ENCODE results near the gene NSF.

DNA sequence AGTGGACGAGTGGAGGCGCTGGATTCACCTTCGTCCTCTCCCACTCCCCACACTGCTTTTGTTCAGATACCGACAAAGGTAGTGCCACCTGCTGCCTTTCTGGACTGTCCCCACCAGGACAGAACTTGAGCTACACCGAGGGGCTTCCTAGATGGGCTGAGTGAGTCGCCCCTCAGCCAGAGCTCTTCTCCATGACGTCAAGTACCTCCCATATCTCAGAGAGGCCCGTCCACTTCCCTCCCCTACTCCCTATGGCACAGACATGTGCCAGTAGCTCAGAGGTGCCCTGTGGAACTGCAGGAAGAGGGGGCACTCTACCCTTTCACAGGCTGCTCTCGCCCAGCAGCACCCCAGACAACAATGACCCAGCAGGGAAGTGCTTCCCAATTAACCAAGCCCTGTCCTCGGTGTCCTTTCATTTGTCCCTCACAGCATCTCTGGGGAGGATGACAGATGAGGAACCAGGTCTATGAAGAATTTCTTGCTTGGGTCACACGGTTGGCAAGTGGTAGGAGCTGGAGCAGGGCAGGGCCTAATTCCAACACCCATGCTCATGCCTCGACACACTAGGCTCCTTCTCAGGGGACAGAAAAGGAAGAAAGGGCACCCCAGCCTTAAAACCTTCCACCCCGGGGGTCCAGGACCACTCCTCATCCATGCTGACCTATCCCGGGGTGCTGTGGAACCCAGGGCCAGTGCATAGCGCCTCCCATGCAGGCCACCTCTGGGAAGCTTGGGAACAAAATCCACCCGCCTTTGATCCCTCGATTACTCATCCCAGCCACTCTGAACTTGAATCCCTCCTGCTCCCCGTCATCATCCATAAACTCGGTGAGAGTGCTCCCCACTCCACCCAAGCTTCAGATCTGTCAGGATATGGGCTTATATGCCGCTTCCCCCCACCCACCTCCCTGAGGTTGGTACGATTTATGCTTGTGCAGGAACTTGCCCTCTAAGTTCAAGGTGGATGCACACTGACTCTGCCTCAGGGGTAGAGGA, 176.3 kb downstream of the NSF start:
- TF ChIP-seq POLR2A (IDR thresholded peaks at IDR 0.05; ENCODE audit: low read depth, low read length) (no peak), RAD21 (IDR thresholded peaks at IDR 0.05; ENCODE audit: insufficient read depth, low read depth, low read length) (no peak)
- TF ChIP-seq, protein P1, sequence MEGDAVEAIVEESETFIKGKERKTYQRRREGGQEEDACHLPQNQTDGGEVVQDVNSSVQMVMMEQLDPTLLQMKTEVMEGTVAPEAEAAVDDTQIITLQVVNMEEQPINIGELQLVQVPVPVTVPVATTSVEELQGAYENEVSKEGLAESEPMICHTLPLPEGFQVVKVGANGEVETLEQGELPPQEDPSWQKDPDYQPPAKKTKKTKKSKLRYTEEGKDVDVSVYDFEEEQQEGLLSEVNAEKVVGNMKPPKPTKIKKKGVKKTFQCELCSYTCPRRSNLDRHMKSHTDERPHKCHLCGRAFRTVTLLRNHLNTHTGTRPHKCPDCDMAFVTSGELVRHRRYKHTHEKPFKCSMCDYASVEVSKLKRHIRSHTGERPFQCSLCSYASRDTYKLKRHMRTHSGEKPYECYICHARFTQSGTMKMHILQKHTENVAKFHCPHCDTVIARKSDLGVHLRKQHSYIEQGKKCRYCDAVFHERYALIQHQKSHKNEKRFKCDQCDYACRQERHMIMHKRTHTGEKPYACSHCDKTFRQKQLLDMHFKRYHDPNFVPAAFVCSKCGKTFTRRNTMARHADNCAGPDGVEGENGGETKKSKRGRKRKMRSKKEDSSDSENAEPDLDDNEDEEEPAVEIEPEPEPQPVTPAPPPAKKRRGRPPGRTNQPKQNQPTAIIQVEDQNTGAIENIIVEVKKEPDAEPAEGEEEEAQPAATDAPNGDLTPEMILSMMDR (IDR thresholded peaks at IDR 0.05 in 2 of 3, conservative IDR thresholded peaks at IDR 0.05 in 1 of 3; ENCODE audit: control insufficient read depth in 2 of 3, extremely low read depth in 1 of 3, insufficient read depth in 1 of 3, low read depth in 3 of 3, low read length in 3 of 3) = no peak

All from GM12878 (cell line).